K562 (cell line): ENCODE measurements around the gene FAM209A.

Experiments
- MAZ ChIP-seq, 2 experiments: fragments of 450-650 bp in 1 of 2; sonication (generic) in 1 of 2; formaldehyde crosslinking; IDR thresholded peaks in 1 of 2; conservative IDR thresholded peaks in 1 of 2; 2 replicates each; pipeline versions ENCODE4 v1.4.0 to v1.5.0; 2020; ENCODE audit warnings: mild to moderate bottlenecking in 1 of 2, missing genetic modification reagents in 1 of 2
- POLR2A ChIP-seq: fragments of 450-650 bp; conservative IDR thresholded peaks from 2 replicates; pipeline ENCODE4 v1.6.1; 2016
- TF ChIP-seq, protein P1 (sequence below), 2 experiments: IDR thresholded peaks; 2 replicates each; pipeline ENCODE4 v1.6.1; 2011; ENCODE audit warnings: borderline replicate concordance in 1 of 2, control low read depth in 1 of 2, low read depth in 1 of 2, low read length in 1 of 2, mild to moderate bottlenecking in 1 of 2, mixed read lengths in 1 of 2, moderate library complexity in 1 of 2; ENCODE audit not compliant: insufficient read depth in 1 of 2, insufficient read length in 1 of 2, poor library complexity in 1 of 2, severe bottlenecking in 1 of 2; ENCODE audit errors: extremely low read depth in 1 of 2
- TF ChIP-seq, protein P2 (sequence below): sonication (generic); formaldehyde crosslinking; IDR thresholded peaks from 2 replicates; pipeline ENCODE4 v1.5.0; 2020; ENCODE audit warnings: missing genetic modification reagents
- TF ChIP-seq, protein P3 (sequence below): sonication (generic); formaldehyde crosslinking; IDR thresholded peaks from 2 replicates; pipeline ENCODE4 v1.9.0; 2022; ENCODE audit warnings: mild to moderate bottlenecking, missing genetic modification reagents

DNA sequence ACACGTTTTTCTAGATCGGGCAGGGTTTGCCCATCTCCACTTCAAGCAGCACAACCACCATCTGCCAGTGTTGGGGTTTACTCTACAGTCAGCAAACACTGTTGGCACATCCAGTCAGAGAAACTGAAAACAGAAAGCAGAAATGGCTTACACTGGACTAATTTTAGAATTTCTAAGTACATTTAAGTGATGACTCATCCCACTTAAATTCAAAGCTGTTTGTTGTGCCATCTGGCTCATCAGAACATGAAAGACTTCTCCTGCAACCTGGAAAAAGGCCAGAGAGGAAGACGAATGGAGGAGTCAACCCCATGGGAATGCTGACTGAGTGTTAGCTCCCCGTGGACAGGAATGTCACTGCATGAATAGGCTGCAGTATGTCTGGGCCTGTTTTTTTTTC, 30.3 kb downstream of the FAM209A start:
- TF ChIP-seq, protein P1, sequence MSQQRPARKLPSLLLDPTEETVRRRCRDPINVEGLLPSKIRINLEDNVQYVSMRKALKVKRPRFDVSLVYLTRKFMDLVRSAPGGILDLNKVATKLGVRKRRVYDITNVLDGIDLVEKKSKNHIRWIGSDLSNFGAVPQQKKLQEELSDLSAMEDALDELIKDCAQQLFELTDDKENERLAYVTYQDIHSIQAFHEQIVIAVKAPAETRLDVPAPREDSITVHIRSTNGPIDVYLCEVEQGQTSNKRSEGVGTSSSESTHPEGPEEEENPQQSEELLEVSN (IDR thresholded peaks at IDR 0.05; ENCODE audit: borderline replicate concordance in 1 of 2, extremely low read depth in 1 of 2, insufficient read depth in 1 of 2, insufficient read length in 1 of 2, low read depth in 1 of 2, low read length in 1 of 2, poor library complexity in 1 of 2, severe bottlenecking in 1 of 2): no peak
- TF ChIP-seq, protein P2, sequence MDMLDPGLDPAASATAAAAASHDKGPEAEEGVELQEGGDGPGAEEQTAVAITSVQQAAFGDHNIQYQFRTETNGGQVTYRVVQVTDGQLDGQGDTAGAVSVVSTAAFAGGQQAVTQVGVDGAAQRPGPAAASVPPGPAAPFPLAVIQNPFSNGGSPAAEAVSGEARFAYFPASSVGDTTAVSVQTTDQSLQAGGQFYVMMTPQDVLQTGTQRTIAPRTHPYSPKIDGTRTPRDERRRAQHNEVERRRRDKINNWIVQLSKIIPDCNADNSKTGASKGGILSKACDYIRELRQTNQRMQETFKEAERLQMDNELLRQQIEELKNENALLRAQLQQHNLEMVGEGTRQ (CRISPR knock-in tag): no peak
- TF ChIP-seq MAZ (CRISPR knock-in tag; conservative IDR thresholded peaks at IDR 0.05 in 1 of 2, IDR thresholded peaks at IDR 0.05 in 1 of 2) (no peak), POLR2A (no peak)
- TF ChIP-seq, protein P3, sequence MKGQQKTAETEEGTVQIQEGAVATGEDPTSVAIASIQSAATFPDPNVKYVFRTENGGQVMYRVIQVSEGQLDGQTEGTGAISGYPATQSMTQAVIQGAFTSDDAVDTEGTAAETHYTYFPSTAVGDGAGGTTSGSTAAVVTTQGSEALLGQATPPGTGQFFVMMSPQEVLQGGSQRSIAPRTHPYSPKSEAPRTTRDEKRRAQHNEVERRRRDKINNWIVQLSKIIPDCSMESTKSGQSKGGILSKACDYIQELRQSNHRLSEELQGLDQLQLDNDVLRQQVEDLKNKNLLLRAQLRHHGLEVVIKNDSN: no peak
